Neural cell (in vitro differentiated cells): Measurements from ENCODE around the gene RFPL2. TPM values are rescaled to one million over a fixed set of nuclear protein-coding genes. Genes with fewer than 3 reads are reported as not detected.
"Not testable (repeated sequence)": the region's sequence is repeated elsewhere in the genome, so short reads cannot be mapped to it uniquely, and the experiment has no call there.

Experiments used
- H2AFZ ChIP-seq: fragments of 200-600, 300-800 bp; sonication (generic), shearing (Covaris generic); 2 replicates; pipeline ENCODE4 v1.6.0; 2014; ENCODE audit warnings: low read depth, mild to moderate bottlenecking, antibody characterized with exemption, low read length, moderate library complexity
- H3F3A ChIP-seq: fragments of 200-600 bp; shearing (Covaris generic); 2 replicates; pipeline ENCODE4 v1.6.1; 2016; ENCODE audit warnings: mild to moderate bottlenecking, moderate library complexity, mixed read lengths, antibody characterized with exemption, low read length; ENCODE audit not compliant: insufficient read depth, poor library complexity, severe bottlenecking
- H3K27ac ChIP-seq: fragments of 200-600, 300-800 bp; sonication (generic), shearing (Covaris generic); 2 replicates; pipeline ENCODE4 v1.5.1; 2014; ENCODE audit warnings: mild to moderate bottlenecking, low read length, moderate library complexity
- H3K27me3 ChIP-seq: fragments of 300-800, 200-600 bp; sonication (generic), shearing (Covaris generic); 2 replicates; pipeline ENCODE4 v1.6.0; 2014; ENCODE audit warnings: mild to moderate bottlenecking, low read depth, low read length, moderate library complexity; ENCODE audit not compliant: insufficient read depth
- H3K36me3 ChIP-seq: fragments of 300-800, 200-600 bp; sonication (generic), shearing (Covaris generic); 2 replicates; pipeline ENCODE4 v1.5.1; 2014; ENCODE audit warnings: mild to moderate bottlenecking, antibody characterized with exemption, low read length, moderate library complexity; ENCODE audit not compliant: insufficient read depth
- H3K4me2 ChIP-seq: fragments of 300-800, 200-600 bp; sonication (generic), shearing (Covaris generic); 2 replicates; pipeline ENCODE4 v1.6.0; 2014; ENCODE audit warnings: mild to moderate bottlenecking, low read length
- H3K4me3 ChIP-seq: fragments of 300-800, 200-600 bp; sonication (generic), shearing (Covaris generic); 2 replicates; pipeline ENCODE4 v1.5.1; 2014; ENCODE audit warnings: mild to moderate bottlenecking, low read length, moderate library complexity
- H3K79me2 ChIP-seq: fragments of 200-600 bp; shearing (Covaris generic); replicated peaks from 2 replicates; pipeline ENCODE4 v1.6.0; 2014; ENCODE audit warnings: mild to moderate bottlenecking, low read length, moderate library complexity; ENCODE audit not compliant: insufficient read depth
- H3K9ac ChIP-seq: fragments of 300-800, 200-600 bp; sonication (generic), shearing (Covaris generic); 2 replicates; pipeline ENCODE4 v1.6.1; 2016; ENCODE audit warnings: mild to moderate bottlenecking, low read length, mixed read lengths
- H3K9me2 ChIP-seq: fragments of 200-600 bp; shearing (Covaris generic); 2 replicates; pipeline ENCODE4 v1.6.1; 2016; ENCODE audit warnings: mild to moderate bottlenecking, low read length, mixed read lengths; ENCODE audit not compliant: insufficient read depth
- H3K9me3 ChIP-seq: fragments of 200-600, 300-800 bp; sonication (generic), shearing (Covaris generic); 2 replicates; pipeline ENCODE4 v1.6.1; 2016; ENCODE audit warnings: mild to moderate bottlenecking, mixed run types, low read length, moderate library complexity, mixed read lengths
- H4K20me1 ChIP-seq: fragments of 200-600 bp; shearing (Covaris generic); 2 replicates; pipeline ENCODE4 v1.6.1; 2016; ENCODE audit warnings: mild to moderate bottlenecking, mixed run types; ENCODE audit not compliant: insufficient read depth
- CTCF ChIP-seq: fragments of 450-650 bp; IDR thresholded peaks from 2 replicates; pipeline ENCODE4 v1.5.1; 2014; ENCODE audit warnings: antibody characterized with exemption, mild to moderate bottlenecking, moderate library complexity; ENCODE audit not compliant: poor library complexity, severe bottlenecking
- EP300 ChIP-seq: fragments of 450-650 bp; conservative IDR thresholded peaks from 2 replicates; pipeline ENCODE4 v1.6.1; 2014; ENCODE audit warnings: antibody characterized with exemption, mild to moderate bottlenecking, moderate library complexity; ENCODE audit not compliant: poor library complexity, severe bottlenecking
- EZH2 ChIP-seq: fragments of 200-600, 300-800 bp; shearing (Covaris generic), sonication (generic); IDR thresholded peaks from 2 replicates; pipeline ENCODE4 v1.6.1; 2014; ENCODE audit warnings: antibody characterized with exemption, low read length, borderline replicate concordance, mild to moderate bottlenecking; ENCODE audit not compliant: insufficient read depth, poor library complexity, severe bottlenecking
- MXI1 ChIP-seq: fragments of 450-650 bp; conservative IDR thresholded peaks from 2 replicates; pipeline ENCODE4 v1.6.1; 2014; ENCODE audit warnings: antibody characterized with exemption, mild to moderate bottlenecking; ENCODE audit not compliant: poor library complexity, severe bottlenecking
- POLR2AphosphoS5 ChIP-seq: IDR thresholded peaks from 2 replicates; pipeline ENCODE4 v1.6.1; 2012
- RAD21 ChIP-seq: fragments of 450-650 bp; conservative IDR thresholded peaks from 2 replicates; pipeline ENCODE4 v1.6.1; 2014; ENCODE audit warnings: antibody characterized with exemption, mild to moderate bottlenecking, moderate library complexity
- REST ChIP-seq: IDR thresholded peaks from 2 replicates; pipeline ENCODE4 v1.6.1; 2012; ENCODE audit warnings: borderline replicate concordance
- SMC3 ChIP-seq: fragments of 450-650 bp; conservative IDR thresholded peaks from 2 replicates; pipeline ENCODE4 v1.6.1; 2014; ENCODE audit warnings: antibody characterized with exemption, mild to moderate bottlenecking, moderate library complexity; ENCODE audit not compliant: poor library complexity
- TAF1 ChIP-seq: IDR thresholded peaks from 2 replicates; pipeline ENCODE4 v1.6.1; 2012; ENCODE audit warnings: low read depth
- polyA plus RNA-seq: library from polyadenylated mRNA; depleted of rRNA; stranded (reverse); fragments of >200 nt; gene quantifications from 2 replicates; pipeline ENCODE4 v1.2.3, GENCODE V29; 2014

The RFPL2 gene
- polyA plus RNA-seq, 1 donor from 2014 or later, result 9.7 TPM

GRCh38 chr22:32175115-32175514, 29.8 kb downstream of the RFPL2 start:
- Histone ChIP-seq H3K9me2 (no peaks in the 10 kb centered on the region), H3F3A (no peaks in the 10 kb centered on the region), H3K27ac (no peak overlapping the region), H3K9ac (no peak overlapping the region), H3K27me3 (peaks cover 27% of the 10 kb centered on the region), H3K4me3 (peak overlapping the region; percentile 67), H3K79me2 (no peaks in the 10 kb centered on the region), H2AFZ (no peak overlapping the region), H3K36me3 (no peaks in the 10 kb centered on the region), H3K4me2 (no peak overlapping the region), H4K20me1 (no peaks in the 10 kb centered on the region), H3K9me3 (no peaks in the 10 kb centered on the region)
- TF ChIP-seq SMC3, result no peak
- no peak for TF ChIP-seq MXI1
- no peak for TF ChIP-seq TAF1
- TF ChIP-seq EZH2, result no peak

- TF ChIP-seq TAF1, result no peak
These were observed 39.2 kb downstream of the RFPL2 start for GRCh38 chr22:32165681-32166080.

GRCh38 chr22:32164075-32164860, 40.6 kb downstream of the RFPL2 start:
- Histone ChIP-seq H3K79me2 (no peaks in the 10 kb centered on the region), H3K27me3 (no peaks in the 10 kb centered on the region), H2AFZ (no peak overlapping the region), H3F3A (no peaks in the 10 kb centered on the region), H4K20me1 (no peaks in the 10 kb centered on the region), H3K9ac (no peak overlapping the region), H3K9me2 (no peaks in the 10 kb centered on the region), H3K4me3 (no peak overlapping the region), H3K4me2 (no peak overlapping the region), H3K36me3 (no peaks in the 10 kb centered on the region), H3K27ac (no peak overlapping the region), H3K9me3 (no peaks in the 10 kb centered on the region)
- TF ChIP-seq TAF1 (no peak), MXI1 (no peak), SMC3 (no peak), CTCF (no peak), POLR2AphosphoS5 (no peak), EZH2 (no peak), EP300 (no peak), REST (no peak), RAD21 (no peak)

More at GRCh38 chr22:32165681-32166080, 39.2 kb downstream of the RFPL2 start:
- H3K79me2 ChIP-seq, result no peaks in the 10 kb centered on the region
- H3K9me2 ChIP-seq, result no peaks in the 10 kb centered on the region
- H3K27me3 ChIP-seq, result no peaks in the 10 kb centered on the region
- H3K27ac ChIP-seq, result no peak overlapping the region
- no peaks in the 10 kb centered on the region for H3K9me3 ChIP-seq
- no peaks in the 10 kb centered on the region for H4K20me1 ChIP-seq
- no peak overlapping the region for H3K4me3 ChIP-seq
- H3K4me2 ChIP-seq, result no peak overlapping the region
- H3K36me3 ChIP-seq, result no peaks in the 10 kb centered on the region
- H3F3A ChIP-seq, result no peaks in the 10 kb centered on the region
- H2AFZ ChIP-seq, result no peak overlapping the region
- H3K9ac ChIP-seq, result no peak overlapping the region

- H2AFZ ChIP-seq, H3K27me3 ChIP-seq, H3K9me2 ChIP-seq, H3K4me3 ChIP-seq, H3K79me2 ChIP-seq, H3K4me2 ChIP-seq, H3K36me3 ChIP-seq, H4K20me1 ChIP-seq, H3K27ac ChIP-seq, H3F3A ChIP-seq, H3K9me3 ChIP-seq, H3K9ac ChIP-seq: not testable (repeated sequence)
These were observed 44.5 kb downstream of the RFPL2 start for GRCh38 chr22:32160411-32160810.
